Stimulated activated CD8-positive, alpha-beta memory T cell treated with anti-CD3 and anti-CD28 coated beads, Interleukin-12 subunit alpha, Interleukin-12 subunit beta, amount 100 ng/mL, for 24 hours (primary cell): Measurements from ENCODE around the gene KDELR3.

Experiments used
- DNase-seq: peaks from one replicate; pipeline ENCODE4 v3.0.0-alpha.2; 2020; ENCODE audit errors: extremely low read depth

Gene KDELR3

DNA sequence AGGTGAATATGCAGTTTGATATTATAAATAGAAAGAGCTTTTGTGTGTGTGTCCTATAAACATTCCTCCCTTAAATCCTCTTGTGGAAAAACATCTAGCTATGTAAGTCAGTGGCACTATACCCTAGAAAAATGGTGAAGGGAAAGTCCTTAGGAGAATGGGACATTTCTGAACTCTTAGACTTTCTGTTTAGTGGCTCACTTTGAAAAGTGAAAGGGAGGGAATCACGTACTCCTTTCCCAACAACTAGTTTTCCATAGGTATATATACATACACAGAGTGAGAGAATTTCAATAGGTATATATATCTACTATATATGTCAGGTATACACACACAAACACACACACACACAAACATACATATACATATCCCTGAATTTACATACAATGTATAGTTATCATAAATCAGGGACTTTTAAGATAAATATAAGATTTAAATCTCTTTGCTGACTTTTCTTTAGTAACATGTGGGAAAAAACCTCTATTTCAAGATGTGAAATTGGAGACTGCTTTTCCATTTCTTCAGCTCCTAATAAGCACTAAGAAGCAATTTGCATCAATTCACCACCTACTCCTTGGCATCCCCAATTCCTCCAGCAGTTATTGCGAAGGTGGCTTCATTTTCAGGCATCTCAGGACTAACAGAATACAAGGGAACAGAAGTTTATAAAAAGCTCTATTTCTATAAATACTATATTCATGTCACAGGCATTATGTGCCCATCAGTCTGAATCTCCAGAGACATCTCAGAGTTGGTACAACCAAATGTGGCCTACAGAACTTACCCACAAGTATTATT, 51.8 kb downstream of the KDELR3 start:
- DNase-seq = no peak

DNA sequence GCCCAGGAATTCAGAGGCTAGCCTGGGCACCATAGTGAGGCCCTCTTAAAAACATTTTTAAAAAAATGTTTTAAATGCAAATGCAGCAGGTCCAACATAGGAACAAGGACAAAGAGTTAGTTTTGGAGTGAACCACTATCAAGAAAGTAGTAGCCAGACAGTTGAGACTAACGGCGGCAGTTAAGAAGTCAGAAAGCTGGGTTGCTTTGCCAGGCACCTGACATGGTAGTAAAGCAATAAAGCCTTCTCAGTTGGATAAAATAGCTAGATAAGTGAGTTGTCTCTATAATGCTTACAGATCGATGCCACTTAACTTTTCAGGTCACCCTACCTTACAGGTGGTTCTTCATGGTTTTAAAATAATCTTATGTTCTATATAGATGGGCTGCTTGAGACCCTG, 55.1 kb downstream of the KDELR3 start:
- no peak for DNase-seq

DNA sequence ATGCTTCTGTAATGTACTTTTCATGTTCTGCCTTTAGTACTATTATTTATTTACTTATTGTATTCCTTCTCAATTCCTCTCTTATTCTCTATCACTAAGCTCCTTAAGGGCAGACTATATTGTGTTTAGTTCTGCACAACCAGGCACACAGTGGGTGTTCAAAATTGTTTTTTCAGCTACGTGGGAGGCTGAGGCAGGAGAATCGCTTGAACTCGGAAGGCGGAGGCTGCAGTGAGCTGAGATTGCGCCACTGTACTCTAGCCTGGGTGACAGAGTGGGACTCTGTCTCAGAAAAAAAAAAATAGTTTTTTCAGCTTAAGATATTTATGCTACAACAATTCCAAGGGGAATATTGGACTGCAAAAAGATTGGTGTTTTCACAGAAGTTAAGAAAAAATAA, 55.6 kb downstream of the KDELR3 start:
- DNase-seq = no peak

- no peak for DNase-seq
Measured at GRCh38 chr22:38524429-38524828, 56.5 kb downstream of the KDELR3 start.

- no peak for DNase-seq
Measured at GRCh38 chr22:38531251-38531938, 63.5 kb downstream of the KDELR3 start.
